Measurements from ENCODE around the gene DCC. TPM values are rescaled to one million over a fixed set of nuclear protein-coding genes. Genes with fewer than 3 reads are reported as not detected.

Gene DCC
- polyA plus RNA-seq, 2 of the 4 experiments (the other 2 are of a cell fraction): 0.12 TPM; not detected in 1

- TF ChIP-seq PBX3 (IDR thresholded peaks at IDR 0.05): no peak
- TF ChIP-seq ZSCAN20 (CRISPR knock-in tag; IDR thresholded peaks at IDR 0.05): no peak
- no peak for TF ChIP-seq GATA3 (IDR thresholded peaks at IDR 0.05; ENCODE audit: borderline replicate concordance)
Measured at GRCh38 chr18:52746986-52747385, 407.0 kb downstream of the DCC start (continued).

GRCh38 chr18:52747869-52748268 is 407.9 kb downstream of the DCC start:
- no peak for DNase-seq (ENCODE audit: low read depth in 1 of 2, low spot score in 1 of 2)
- Histone ChIP-seq H3K4me2 (no peak overlapping the region), H3K4me3 (no peak overlapping the region), H3K4me1 (no peaks in the 10 kb centered on the region), H3K9me3 (no peaks in the 10 kb centered on the region), H3K27ac (no peak overlapping the region)
- WGBS (ENCODE audit: missing lambda C conversion rate): 80% methylated on average over 6 of the region's 23 CpGs
- ChIA-PET POLR2A (no interaction called here), CTCF (no interaction called here)
- FAIRE-seq: no peak
- TF ChIP-seq TP53 (CRISPR knock-in tag; IDR thresholded peaks at IDR 0.05) (no peak), FOSB (CRISPR knock-in tag; IDR thresholded peaks at IDR 0.05) (no peak), PBX3 (IDR thresholded peaks at IDR 0.05) (no peak)
- ATAC-seq: no peak

- DNase-seq (ENCODE audit: low read depth in 1 of 2, low spot score in 1 of 2): no peak
- Histone ChIP-seq H3K4me3 (no peak overlapping the region), H3K4me2 (no peak overlapping the region), H3K9me3 (no peaks in the 10 kb centered on the region), H3K27ac (no peak overlapping the region), H3K4me1 (no peaks in the 10 kb centered on the region)
- no peak for FAIRE-seq
- no peak for TF ChIP-seq SMC3 (IDR thresholded peaks at IDR 0.05)
- CTCF ChIA-PET: no interaction called here
- WGBS (ENCODE audit: missing lambda C conversion rate): 20% methylated on average over 3 of the region's 8 CpGs
- ATAC-seq: no peak
- POLR2A ChIA-PET: no interaction called here
Measured at GRCh38 chr18:52748343-52748742, 408.3 kb downstream of the DCC start.

GRCh38 chr18:52749542-52749941 is 409.5 kb downstream of the DCC start:
- no peak for TF ChIP-seq HDAC2 (IDR thresholded peaks at IDR 0.05)
- TF ChIP-seq TFCP2L1 (CRISPR knock-in tag; IDR thresholded peaks at IDR 0.05): no peak
- no peak for TF ChIP-seq ZFP36 (IDR thresholded peaks at IDR 0.05; ENCODE audit: borderline replicate concordance, partially characterized antibody)
- TF ChIP-seq HOXA7 (CRISPR knock-in tag; IDR thresholded peaks at IDR 0.05): no peak
- no peak for TF ChIP-seq CBX8 (IDR thresholded peaks at IDR 0.05)
- no peak for TF ChIP-seq RARB (CRISPR knock-in tag; IDR thresholded peaks at IDR 0.05)
- TF ChIP-seq POLR2AphosphoS2 (conservative IDR thresholded peaks at IDR 0.05; ENCODE audit: low read length): no peak
- no peak for TF ChIP-seq EHMT2 (IDR thresholded peaks at IDR 0.05; ENCODE audit: low read depth)
- ChIA-PET CTCF (no interaction called here), POLR2A (no interaction called here)
- FAIRE-seq: no peak
- Histone ChIP-seq H3K4me3 (no peak overlapping the region), H3K4me2 (no peak overlapping the region), H3K4me1 (no peaks in the 10 kb centered on the region), H3K9me3 (no peaks in the 10 kb centered on the region), H3K27ac (no peak overlapping the region)
- WGBS (ENCODE audit: missing lambda C conversion rate): 3% methylated on average over 1 of the region's 1 CpG
- ATAC-seq: no peak
- DNase-seq (ENCODE audit: low read depth in 1 of 2, low spot score in 1 of 2): no peak

GRCh38 chr18:52750995-52751394 is 411.0 kb downstream of the DCC start:
- POLR2A ChIA-PET: no interaction called here
- FAIRE-seq (no peak), ATAC-seq (no peak), DNase-seq (ENCODE audit: low read depth in 1 of 2, low spot score in 1 of 2) (no peak)
- no peaks in the 10 kb centered on the region for H3K9me3 ChIP-seq
- no peak overlapping the region for H3K4me2 ChIP-seq
- WGBS (ENCODE audit: missing lambda C conversion rate): 3% methylated on average over 2 of the region's 2 CpGs
- TF ChIP-seq HES2 (IDR thresholded peaks at IDR 0.05) (no peak), SMC3 (IDR thresholded peaks at IDR 0.05) (no peak), KDM5A (IDR thresholded peaks at IDR 0.05) (no peak), TFCP2L1 (CRISPR knock-in tag; IDR thresholded peaks at IDR 0.05) (no peak), RNF2 (IDR thresholded peaks at IDR 0.05; ENCODE audit: borderline replicate concordance, low read depth) (no peak), RCOR1 (IDR thresholded peaks at IDR 0.05; ENCODE audit: low read depth, low read length) (no peak), EP300 (IDR thresholded peaks at IDR 0.05) (no peak), REST (IDR thresholded peaks at IDR 0.05) (no peak)
- H3K4me1 ChIP-seq: no peaks in the 10 kb centered on the region
- H3K4me3 ChIP-seq: no peak overlapping the region
- CTCF ChIA-PET: no interaction called here
- no peak overlapping the region for H3K27ac ChIP-seq

Measured in A549 (cell line).